Activated CD8-positive, alpha-beta memory T cell treated with anti-CD3 and anti-CD28 coated beads, Interleukin-2, amount 50 U/mL, for 24 hours (primary cell): ENCODE measurements around the gene TMC3.
"Not testable (repeated sequence)": the region's sequence is repeated elsewhere in the genome, so short reads cannot be mapped to it uniquely, and the experiment has no call there.

ENCODE experiments used
- DNase-seq: peaks from one replicate; pipeline ENCODE4 v3.0.0-alpha.2; 2020; ENCODE audit errors: extremely low read depth

TMC3 gene

GRCh38 chr15:81346611-81347010, 27.4 kb downstream of the TMC3 start:
- no peak for DNase-seq

GRCh38 chr15:81343371-81343770, 30.6 kb downstream of the TMC3 start:
- no peak for DNase-seq

DNA sequence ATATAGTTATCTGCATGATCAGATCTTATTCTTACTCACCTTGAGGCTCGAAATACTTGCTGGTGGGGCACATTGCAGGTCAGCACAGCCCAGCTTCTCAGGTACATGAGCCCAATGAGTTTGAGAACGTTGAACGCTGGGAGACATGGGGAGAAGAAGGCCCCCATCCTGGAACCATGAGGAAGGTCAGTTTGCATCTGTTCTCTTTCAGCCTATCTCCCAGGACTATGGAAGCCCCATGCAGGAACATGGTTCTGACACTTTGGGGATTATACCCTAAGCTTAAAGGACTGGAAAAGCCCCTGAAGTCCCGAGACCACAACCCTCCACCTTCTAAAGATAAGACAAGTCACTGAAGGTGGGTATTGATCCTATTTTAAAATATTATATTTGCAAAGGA, 32.7 kb downstream of the TMC3 start:
- no peak for DNase-seq

DNA sequence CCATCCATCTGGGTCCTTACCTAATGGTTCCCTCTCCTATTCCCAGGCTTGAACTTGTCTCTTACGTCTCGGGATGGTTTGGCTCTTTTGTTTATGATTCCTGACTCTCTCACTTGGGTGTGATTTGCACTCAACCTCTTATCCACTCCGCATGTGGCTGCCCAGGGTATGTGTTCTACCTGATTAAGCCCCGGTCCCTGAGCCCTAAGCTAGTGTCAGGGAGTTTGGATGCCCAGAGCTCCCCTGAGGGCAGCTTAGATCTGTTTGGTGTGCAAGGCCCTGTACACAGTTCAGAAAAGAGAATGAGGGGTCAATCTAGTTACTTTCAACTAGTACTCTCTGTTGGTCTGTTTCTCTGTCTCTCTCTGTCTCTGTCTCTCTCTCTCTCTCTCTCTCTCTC, 34.2 kb downstream of the TMC3 start:
- DNase-seq = no peak

GRCh38 chr15:81339321-81339720, 34.7 kb downstream of the TMC3 start:
- DNase-seq = no peak

GRCh38 chr15:81338170-81339007, 35.6 kb downstream of the TMC3 start:
- DNase-seq = no peak

DNA sequence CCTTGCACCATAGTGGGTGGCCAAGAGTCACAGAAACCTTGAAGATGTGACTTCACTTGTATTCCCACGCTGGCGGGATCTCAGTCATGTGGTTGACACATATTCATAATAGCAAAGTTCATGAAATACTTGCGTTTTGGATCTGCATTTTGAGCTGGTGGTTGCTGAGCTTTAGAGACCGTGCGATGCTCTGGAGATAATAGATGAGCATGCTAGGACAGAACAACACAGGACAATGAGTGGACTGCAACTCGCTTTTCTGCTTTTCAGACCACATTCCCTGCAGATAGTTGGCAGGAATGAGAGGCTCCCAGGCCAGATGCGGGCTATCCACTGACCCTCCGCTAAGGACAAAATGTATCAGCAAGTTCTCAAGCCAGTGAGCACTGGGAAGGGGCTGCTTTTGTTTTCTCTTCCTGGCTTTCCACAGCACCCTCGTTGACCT, 36.3 kb downstream of the TMC3 start:
- no peak for DNase-seq

DNA sequence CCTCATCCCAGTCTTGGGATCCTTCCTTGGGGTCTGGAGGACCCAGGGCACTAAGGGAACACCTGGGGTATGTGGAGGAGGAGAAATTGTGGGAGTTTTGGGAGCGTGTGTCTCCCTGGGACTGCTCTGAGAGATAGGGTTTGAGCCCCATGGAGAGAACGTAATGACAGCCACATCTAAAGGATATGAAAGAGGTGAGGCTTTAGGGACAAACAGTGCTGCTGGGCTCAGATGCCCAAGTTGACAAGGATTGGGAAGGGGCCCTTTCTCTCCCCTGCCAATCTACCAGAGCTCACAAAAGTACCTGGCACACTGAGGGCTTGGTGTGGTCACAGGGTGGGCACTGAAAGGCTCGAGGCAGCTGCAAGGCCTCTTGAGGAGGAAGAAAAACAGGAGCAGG, 36.8 kb downstream of the TMC3 start:
- DNase-seq = no peak

GRCh38 chr15:81336568-81336967, 37.4 kb downstream of the TMC3 start:
- DNase-seq = no peak

GRCh38 chr15:81335631-81336030, 38.4 kb downstream of the TMC3 start:
- DNase-seq = no peak

- no peak for DNase-seq
Measured at GRCh38 chr15:81334768-81335435, 39.1 kb downstream of the TMC3 start.

DNA sequence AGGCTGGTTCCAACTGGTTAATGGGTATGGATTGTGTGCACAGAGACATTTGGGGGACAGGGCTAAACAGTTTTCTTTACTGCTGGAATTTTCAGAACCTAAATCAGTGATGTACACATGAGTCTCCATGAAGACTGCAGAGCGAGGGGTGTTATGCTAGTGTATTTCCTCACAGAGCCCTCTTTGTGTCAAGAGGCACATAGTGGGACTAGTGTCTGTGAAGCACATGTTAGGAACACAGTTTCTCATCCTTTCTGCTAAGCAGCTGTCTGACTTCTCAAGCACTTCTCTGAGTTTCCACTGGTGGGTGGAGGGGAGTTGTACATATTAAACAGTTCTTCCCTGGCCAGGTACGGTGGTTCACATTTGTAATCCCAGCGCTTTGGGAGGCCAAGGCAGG, 40.6 kb downstream of the TMC3 start:
- DNase-seq = no peak

DNA sequence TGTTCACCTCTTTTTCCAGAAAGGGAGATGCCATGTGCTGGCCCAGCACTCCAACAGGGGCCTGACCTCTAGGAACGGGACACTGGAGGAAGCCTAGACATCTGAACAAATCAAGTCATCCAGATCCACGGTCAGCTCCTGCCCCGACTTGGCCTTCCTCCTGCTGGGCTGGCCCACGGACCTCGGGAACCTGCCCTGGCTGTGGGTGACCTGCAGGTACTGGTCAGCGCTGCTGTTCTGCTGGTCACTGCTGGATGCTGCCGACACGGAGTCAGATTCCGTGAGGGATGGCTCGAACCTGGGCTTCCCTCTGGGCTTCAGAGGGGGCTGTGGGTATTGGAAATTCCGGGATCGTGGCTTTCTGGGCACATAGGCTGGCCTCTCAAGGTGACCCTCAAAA, 41.7 kb downstream of the TMC3 start:
- DNase-seq = no peak

DNA sequence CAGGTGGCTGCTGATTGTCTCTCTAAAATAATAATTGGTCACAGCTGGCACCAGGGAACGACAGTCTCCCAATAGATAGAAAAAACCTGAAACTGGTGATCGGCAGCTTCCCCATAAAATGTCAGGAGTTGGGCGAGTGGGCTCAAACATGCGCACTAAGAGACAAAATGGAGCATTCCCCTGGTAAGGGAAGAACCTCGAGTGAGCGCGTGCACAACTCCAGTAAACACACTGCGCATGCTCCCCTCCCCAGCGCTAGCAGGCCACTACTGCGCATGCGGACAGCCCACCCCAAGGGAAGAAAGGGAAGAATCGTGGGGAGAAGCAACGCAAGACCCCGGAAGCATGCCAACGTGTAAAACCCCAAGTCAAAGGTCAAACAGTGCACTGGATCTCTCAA, 42.4 kb downstream of the TMC3 start:
- DNase-seq = no peak

DNA sequence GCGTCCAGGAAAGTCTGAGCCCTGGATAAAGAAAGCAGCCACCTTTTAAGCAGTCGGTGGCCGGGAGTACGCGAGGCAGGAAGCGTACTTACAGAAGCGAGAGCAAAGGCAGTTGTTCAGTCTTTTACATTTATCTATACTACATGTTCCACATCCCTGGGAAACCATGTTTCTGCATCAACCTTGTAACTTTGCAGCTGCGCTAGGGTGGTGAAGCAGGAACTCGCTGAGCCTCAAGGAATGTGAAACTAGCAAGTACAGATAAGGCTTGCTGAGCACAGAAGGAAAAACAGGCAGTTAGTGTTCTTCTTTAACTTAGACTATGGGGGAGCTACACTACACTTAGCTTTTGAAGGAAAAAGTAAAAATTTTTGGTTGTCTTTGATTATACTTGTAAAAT, 42.9 kb downstream of the TMC3 start:
- not testable (repeated sequence) for DNase-seq

DNA sequence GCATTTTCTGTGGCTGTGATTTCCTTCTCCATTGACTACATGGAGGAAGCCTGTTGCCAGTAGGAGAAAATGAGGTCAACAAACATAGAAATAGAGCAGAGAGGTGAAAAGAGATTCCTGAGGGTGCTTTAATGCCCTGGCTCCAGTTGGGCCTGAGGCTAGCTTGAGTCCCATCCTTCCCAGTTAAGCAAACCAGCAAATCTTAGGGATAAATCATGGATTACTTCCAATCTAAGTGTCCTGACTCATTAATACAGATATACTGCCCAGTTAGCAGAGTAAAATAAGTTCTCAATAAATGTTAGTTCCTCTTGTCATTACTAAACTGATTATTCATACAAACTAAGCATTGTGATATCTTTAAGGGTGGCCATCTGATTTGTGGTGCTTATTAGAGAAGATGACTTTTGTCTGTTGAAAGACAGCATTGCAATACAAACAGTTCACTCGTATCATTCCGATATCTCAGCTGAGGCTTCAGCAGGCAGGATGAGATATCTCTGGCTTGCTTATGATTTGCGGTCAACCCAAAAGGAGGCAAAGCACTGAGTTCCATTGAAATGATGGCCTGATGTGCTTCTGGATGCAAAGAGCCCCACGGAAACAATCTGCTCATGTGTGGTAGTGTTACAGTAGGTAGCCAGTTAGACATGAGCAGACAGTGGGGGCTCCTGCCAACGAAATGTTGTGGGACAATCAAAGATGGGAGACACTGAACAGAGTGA, 43.5 kb downstream of the TMC3 start:
- DNase-seq = no peak

- no peak for DNase-seq
Measured at GRCh38 chr15:81329446-81329845, 44.6 kb downstream of the TMC3 start.

GRCh38 chr15:81327516-81327915, 46.5 kb downstream of the TMC3 start:
- DNase-seq = no peak

- no peak for DNase-seq
Measured at GRCh38 chr15:81326466-81327212, 47.4 kb downstream of the TMC3 start.

DNA sequence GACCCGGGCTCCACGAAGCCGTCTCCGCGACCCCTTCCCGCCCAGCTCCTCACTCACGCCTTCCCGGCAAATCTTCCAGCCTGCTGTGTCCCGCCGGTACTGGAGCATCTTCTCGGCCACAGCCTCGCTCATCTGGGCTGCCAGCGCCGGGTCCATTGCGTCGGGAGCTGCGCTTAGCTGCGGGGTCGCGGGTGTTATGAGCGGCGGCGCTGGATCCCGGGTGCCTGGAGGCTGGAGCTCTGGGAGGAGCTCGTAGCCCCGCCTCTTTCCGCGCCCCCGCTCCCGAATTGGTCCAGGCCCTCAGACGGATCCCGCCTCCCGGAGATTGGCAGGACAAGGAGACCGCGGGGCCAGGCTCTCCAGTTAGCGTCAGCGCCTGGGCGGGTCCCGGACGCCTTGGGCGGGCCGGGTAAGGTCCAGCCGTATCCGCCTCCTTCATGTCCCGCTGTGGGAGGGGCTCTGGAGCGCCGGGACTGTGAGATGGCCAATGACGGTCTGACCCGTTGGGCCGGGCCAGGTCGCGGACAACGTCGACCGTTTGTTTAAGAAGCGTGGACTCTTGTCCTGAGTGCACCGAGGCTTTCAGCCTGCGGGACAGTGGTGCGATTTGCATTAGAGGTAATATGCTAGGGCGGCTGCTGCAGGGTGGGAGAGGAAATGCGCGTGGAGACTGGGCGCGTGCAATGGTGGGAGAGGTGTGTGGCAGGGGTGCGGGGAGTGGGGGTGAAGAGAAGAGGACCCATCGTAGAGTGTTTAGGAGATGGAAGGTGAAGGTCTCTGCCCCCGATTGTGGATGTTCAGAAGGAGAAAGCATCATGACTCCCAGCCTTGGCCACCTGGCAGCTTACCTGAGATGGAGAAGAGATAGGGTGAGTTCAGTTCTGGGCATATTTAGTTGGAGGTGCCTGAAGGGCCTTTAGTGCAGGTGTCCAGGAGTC, 49.8 kb downstream of the TMC3 start, which contains the start of gene STARD5:
Gene STARD5 (minus strand): TSS at position 198 of the 938 bp plus-strand sequence. CDS start 42 bp downstream, at position 156.
- DNase-seq = peak; percentile 92

DNA sequence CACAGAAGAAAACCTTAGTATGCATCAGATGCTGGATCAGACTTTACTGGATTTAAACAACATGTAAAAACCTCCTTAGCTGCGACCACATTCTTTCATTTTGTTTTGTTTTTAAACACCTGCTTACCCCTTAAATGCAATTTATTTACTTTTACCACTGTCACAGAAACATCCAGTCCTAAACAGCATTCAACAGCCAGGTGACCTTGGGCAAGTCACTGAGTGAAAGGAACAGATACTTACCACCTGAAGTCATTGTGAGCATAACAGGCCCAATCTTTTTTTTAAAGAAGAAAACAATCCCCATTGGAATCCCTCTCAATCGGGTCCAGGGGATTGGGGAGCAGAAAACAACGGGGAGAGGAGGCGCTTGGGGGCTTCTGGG, 50.5 kb downstream of the TMC3 start:
- DNase-seq = no peak
